Urothelium cell line (cell line): ENCODE results near the gene STPG3.

ENCODE experiments used
- DNase-seq: peaks from one replicate; pipeline ENCODE4 v3.0.0; 2011; ENCODE audit warnings: low spot score, mixed read lengths
- FAIRE-seq: peaks from 2 replicates; lab custom pipeline; 2011; peaks lifted over from hg19 to GRCh38; lab: Jason Lieb, UNC

STPG3 gene

DNA sequence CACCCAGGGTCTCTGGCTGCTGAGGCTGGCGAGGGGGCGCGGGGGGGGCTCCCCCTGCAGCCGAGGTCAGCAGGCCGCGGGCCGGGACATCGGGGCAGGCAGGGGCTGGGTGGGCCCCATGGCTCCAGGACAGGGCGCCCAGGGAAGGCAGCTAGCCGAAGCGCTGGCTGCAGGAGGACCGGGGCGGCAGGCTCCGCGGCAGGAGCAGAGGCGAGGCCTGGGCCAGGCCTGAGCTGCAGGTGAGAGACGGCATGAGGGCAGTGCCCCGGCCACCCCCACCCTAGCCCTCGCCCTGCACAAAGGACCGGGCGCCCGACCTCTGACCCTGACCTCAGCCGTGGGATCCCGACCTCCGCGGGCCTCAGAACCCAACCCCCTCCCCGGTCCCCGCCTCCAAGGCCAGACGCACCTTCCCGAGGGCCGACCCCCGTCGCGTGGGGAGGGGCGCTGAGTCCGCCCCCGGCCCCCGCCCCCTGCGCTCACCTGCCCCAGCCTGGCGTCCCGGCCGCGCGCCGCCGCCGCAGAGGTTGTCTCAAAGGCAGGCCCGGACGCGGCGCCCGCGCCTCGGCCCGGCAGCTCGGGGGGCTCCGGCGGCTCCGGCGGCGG is 29.5 kb upstream of the STPG3 start:
- FAIRE-seq (no peak), DNase-seq (no peak)

DNA sequence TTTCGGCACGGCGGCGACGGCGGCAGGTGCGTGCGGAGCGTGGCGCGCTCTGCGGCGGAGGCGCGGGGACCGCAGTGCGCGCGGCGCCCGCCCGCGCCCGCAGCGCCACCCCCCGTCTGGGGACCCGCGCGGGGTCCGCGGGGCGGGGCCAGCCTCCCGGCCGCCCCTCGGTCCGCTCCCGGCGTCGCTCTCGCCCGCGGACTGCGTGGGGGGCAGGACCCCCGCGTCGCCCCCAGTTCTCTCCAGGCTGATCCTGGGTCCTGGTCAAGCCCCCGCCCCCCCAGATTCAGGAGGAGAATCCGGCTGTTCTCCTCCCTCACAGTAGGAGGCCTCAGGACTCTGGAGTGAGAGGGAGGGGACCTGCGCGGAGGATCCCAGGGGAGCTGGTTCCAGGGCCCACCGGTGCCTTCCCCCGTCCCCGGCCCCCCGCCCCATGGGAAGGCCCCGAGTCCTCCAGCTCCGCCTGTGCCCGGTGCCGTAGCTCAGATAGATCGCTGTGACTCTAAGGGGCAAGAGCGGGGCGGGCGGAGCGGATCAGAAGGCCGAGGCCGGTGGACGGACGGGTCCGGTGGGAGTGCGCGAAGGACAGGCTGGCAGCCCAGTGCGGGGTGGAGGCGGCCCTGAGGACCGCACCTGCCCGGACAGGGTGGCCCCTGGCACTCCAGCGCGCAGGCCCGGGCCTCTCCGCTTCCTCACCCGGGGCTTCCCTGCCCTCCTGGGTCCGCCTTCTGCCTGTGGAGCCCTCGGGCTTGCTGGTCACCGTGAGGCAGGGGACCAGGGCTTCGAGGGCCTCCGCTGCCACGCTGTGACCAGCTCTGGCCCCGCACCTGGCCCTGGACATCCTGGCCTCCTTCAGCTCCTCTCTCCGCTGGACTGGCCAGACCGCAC is 28.7 kb upstream of the STPG3 start, which contains the start of gene RNF208:
TSS of gene RNF208 (minus strand) at position 51 of the 888 bp plus-strand sequence. CDS start 1,028 bp downstream, outside the sequence.
- FAIRE-seq: no peak
- DNase-seq: no peak

- peak; percentile 91 for FAIRE-seq
- DNase-seq: peak; percentile 93
Observed at GRCh38 chr9:137223078-137223970, 27.8 kb upstream of the STPG3 start.

- DNase-seq (no peak), FAIRE-seq (no peak)
Observed at GRCh38 chr9:137224830-137225694, 26.0 kb upstream of the STPG3 start, which contains the start of gene CYSRT1. Gene CYSRT1, plus strand, starts transcription at chr9:137225174. Its CDS starts 448 bp downstream, at chr9:137225622.

GRCh38 chr9:137225699-137226331 is 25.3 kb upstream of the STPG3 start:
- DNase-seq (no peak), FAIRE-seq (no peak)

- DNase-seq (peak; percentile 35), FAIRE-seq (no peak)
Observed at GRCh38 chr9:137226338-137227053, 24.6 kb upstream of the STPG3 start.

DNA sequence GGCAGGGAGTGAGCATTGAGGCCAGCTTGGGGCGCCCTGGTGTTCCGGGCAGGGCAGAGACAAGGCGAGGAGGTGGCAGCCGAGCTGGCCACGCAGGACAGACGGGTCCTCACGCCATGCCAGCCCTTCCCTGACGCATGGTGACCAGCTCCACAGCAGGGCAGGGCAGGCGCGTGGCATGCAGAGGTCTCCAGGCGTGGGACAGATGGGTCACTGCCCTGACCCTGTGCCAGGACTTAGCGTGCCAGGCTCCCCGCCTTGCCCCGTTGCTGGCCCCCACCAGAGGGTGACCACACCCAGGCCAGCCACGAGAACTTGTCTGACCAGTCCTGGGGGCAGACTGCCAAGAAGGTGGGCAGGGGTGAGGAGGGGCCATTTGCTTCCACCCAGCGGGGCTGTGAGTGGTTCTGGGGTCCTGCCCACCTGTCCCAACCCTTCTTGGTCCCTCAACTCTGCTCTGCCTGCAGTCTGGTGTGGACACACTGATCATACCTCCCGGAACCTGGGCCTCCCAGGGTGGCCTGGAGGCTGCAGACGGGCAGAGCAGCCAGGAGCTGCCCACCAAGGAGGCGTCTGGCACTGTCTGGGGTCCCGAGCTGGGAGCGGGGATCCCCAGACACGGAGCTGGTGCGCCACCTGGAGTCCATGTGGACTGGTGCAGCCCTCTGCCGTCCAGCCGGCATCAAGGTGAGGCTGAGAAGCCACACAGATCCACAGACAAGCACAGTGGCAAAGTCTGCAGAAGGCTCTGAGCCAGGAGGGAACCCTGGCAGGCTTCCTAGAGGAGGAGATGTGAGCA is 23.8 kb upstream of the STPG3 start, which contains the start of gene RNF224:
TSS of gene RNF224 (plus strand) at position 449 of the 799 bp plus-strand sequence. CDS start 834 bp downstream, outside the sequence.
- FAIRE-seq: peak; percentile 52
- peak; percentile 68 for DNase-seq

DNA sequence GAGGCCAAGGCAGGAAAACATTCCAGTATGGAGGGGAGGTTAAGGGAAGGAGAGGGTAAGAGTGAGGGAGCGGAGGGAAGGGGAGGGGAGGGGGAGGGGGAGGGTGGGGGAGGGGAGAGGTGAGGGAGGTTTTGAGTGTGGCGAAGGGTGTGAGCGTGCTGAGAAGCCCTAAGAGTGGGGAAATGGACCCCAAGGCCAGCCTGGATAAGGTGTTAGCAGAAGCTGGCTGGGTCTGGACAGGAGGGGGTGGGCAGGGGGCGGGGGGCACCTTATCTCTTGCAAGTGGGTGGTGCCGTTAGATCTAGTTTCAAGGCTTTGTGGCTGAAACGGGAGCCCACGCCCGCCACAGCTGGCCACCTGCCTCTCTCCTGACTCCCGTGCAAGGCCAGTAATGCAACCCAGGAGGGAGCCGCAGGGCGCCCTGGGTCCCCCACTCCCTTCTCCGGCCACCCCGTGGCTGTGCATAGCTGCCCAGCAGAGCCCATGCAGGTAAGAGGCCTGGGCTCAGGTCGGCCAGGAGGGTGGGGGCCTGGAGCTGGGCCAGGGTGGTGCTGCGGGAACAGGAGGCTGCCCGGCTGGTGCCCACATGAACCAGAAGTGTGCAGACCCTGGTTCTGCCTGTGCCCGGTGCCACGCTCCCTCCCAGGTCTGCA is 23.1 kb upstream of the STPG3 start:
- FAIRE-seq: no peak
- no peak for DNase-seq

- FAIRE-seq: no peak
- no peak for DNase-seq
Observed at GRCh38 chr9:137228506-137228967, 22.5 kb upstream of the STPG3 start.

- FAIRE-seq (no peak), DNase-seq (no peak)
Observed at GRCh38 chr9:137228968-137229896, 21.9 kb upstream of the STPG3 start.

GRCh38 chr9:137229903-137230704 is 21.0 kb upstream of the STPG3 start:
- FAIRE-seq: no peak
- no peak for DNase-seq

- FAIRE-seq: no peak
- DNase-seq: no peak
Observed at GRCh38 chr9:137230705-137231371, 20.2 kb upstream of the STPG3 start, which contains the start of gene SLC34A3. Gene SLC34A3, plus strand, starts transcription at chr9:137230901. Its CDS starts 802 bp downstream, at chr9:137231703.

DNA sequence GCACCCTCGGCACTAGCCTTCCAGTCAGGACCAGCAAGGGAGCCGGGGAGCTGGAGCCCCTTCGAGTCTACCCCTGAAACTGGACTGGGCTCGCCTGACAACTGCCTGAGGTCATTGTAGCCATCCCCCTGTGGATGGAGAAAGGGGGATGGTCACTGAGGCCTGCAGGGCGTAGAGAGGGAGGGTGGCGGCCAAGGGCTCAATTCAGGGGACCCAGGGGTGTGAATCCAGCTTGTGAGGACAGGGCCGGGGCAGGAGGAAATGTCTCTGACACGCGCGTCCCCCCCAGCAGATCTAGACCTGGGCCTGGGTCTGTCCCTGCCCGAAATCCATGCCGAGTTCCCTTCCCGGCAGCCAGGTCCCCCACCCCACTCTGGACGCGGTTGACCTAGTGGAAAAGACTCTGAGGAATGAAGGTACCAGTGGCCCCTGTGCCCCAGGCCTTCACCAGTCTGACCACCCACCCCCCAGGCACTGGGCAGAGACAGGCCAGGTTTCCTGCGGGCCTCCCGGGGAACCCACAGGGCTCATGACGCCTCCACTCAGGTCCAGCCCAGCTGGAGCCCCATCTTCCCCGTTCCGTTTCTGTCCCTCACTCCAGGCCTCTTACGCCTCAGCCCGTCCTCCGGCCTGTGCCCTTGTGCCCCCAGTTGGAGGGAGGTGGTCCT is 19.6 kb upstream of the STPG3 start:
- FAIRE-seq (no peak), DNase-seq (no peak)

DNA sequence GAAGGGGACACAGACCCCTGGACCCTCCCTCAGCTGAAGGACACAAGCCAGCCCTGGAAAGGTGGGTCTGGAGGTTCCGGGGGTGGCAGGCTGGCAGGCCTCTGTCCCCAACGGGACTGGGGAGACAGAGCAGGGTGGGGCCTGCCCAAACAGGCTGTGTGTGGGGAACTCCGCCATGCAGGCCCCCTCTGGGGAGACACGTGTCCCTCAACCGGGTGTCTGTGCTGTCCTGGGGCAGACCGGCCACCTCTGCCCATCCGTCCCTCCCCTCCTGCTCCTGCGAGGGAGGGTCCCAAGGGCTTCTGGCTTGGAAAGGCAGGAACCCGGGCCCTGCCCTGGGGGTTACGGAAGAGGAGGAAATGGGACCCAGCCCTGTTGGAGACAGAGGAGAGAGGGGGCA is 19.0 kb upstream of the STPG3 start:
- FAIRE-seq: no peak
- DNase-seq: no peak
